ENCODE data around the gene EDAR. TPM values are rescaled to one million over a fixed set of nuclear protein-coding genes. Genes with fewer than 3 reads are reported as not detected.

EDAR gene
- total RNA-seq, 1 donor from 2014 or later: not detected

DNA sequence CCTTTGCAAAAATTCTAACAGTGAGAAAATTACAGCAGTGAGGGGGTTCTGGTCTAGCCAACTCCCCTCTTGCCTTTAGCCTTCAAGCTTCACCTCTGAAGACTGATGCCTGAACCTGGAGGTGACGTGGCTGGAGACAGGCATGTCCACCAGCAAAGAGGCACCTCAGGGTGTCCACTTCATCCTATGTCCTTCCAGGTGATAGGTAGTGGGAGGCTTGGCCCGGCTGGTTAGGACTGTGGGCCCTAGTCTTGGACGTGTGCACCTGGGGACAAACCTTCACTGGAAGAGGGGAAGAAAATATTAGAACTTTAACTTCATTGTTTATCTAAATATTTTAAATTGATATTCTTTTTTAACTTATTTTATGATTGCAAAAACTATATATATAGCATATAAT, 35.5 kb upstream of the EDAR start:
- Mint-ChIP-seq H3K9me3 (no peaks in the 10 kb centered on the region), H3K4me1 (no peaks in the 10 kb centered on the region), H3K36me3 (ENCODE audit: low read depth) (no peaks in the 10 kb centered on the region), H3K4me3 (no peak overlapping the region), H3K27ac (no peak overlapping the region), H3K27me3 (peaks cover 4% of the 10 kb centered on the region)
- TF ChIP-seq, protein P1, sequence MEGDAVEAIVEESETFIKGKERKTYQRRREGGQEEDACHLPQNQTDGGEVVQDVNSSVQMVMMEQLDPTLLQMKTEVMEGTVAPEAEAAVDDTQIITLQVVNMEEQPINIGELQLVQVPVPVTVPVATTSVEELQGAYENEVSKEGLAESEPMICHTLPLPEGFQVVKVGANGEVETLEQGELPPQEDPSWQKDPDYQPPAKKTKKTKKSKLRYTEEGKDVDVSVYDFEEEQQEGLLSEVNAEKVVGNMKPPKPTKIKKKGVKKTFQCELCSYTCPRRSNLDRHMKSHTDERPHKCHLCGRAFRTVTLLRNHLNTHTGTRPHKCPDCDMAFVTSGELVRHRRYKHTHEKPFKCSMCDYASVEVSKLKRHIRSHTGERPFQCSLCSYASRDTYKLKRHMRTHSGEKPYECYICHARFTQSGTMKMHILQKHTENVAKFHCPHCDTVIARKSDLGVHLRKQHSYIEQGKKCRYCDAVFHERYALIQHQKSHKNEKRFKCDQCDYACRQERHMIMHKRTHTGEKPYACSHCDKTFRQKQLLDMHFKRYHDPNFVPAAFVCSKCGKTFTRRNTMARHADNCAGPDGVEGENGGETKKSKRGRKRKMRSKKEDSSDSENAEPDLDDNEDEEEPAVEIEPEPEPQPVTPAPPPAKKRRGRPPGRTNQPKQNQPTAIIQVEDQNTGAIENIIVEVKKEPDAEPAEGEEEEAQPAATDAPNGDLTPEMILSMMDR (IDR thresholded peaks at IDR 0.05): no peak
- intact Hi-C loops (cut with micrococcal nuclease): no loop called here
- no peak for ATAC-seq (ENCODE audit: low read depth)
- ChIA-PET CTCF (no interaction called here), POLR2A (no interaction called here)
- DNase-seq: no peak

DNA sequence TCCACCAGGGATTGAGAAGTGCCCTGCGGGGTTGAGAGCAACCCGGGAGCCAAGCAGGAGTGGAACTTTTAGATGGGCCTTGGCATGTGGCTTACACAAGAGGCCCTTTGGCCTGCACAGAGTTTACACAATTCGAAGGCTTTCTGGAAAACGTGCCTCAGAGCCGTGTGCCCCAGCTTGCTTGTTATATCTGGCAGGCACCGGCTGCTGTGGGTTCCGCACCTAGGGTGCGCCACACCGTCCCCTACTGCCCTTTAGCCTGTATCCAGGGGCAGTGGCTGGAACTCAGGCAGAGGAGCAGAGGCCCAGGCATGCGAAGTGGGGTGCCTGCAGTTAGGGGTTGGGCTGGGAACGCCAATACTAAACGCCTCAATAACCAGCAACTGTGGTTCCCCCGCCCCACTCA, 32.9 kb upstream of the EDAR start:
- Mint-ChIP-seq H3K9me3 (no peaks in the 10 kb centered on the region), H3K27ac (no peak overlapping the region), H3K4me1 (no peaks in the 10 kb centered on the region), H3K4me3 (no peak overlapping the region), H3K27me3 (peaks cover 4% of the 10 kb centered on the region), H3K36me3 (ENCODE audit: low read depth) (no peaks in the 10 kb centered on the region)
- CTCF ChIA-PET: no interaction called here
- POLR2A ChIA-PET: no interaction called here
- no peak for ATAC-seq (ENCODE audit: low read depth)
- TF ChIP-seq, protein P1 (IDR thresholded peaks at IDR 0.05): no peak
- intact Hi-C loops (cut with micrococcal nuclease): no loop called here
- DNase-seq: no peak

DNA sequence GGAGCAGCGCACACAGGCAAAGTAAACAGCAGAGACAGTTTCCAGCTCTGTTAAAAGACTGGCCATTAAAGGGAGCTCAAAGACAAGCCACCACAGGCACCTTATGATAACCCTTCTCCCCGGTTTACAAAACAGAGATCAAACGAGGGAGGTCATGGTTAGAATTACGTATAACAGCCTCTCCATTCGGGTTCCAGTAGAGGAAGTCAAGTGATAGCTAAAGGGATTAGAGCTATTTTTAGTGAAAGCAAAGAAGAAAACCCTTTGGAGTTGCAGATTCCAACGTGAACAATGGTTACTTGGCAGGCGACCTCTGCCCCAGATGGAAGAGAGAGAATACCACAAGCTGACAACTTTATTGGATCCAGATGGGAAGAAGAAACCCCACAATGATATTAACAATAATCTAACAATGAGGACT, 31.2 kb upstream of the EDAR start:
- ChIA-PET POLR2A (no interaction called here), CTCF (no interaction called here)
- intact Hi-C loops (cut with micrococcal nuclease): no loop called here
- no peaks in the 10 kb centered on the region for H3K9me3 Mint-ChIP-seq
- H3K27me3 Mint-ChIP-seq: peaks cover 4% of the 10 kb centered on the region
- DNase-seq (no peak), ATAC-seq (ENCODE audit: low read depth) (no peak)
- H3K27ac Mint-ChIP-seq: no peak overlapping the region
- TF ChIP-seq, protein P1 (IDR thresholded peaks at IDR 0.05): no peak
- H3K36me3 Mint-ChIP-seq (ENCODE audit: low read depth): no peaks in the 10 kb centered on the region
- no peak overlapping the region for H3K4me3 Mint-ChIP-seq
- H3K4me1 Mint-ChIP-seq: no peaks in the 10 kb centered on the region

DNA sequence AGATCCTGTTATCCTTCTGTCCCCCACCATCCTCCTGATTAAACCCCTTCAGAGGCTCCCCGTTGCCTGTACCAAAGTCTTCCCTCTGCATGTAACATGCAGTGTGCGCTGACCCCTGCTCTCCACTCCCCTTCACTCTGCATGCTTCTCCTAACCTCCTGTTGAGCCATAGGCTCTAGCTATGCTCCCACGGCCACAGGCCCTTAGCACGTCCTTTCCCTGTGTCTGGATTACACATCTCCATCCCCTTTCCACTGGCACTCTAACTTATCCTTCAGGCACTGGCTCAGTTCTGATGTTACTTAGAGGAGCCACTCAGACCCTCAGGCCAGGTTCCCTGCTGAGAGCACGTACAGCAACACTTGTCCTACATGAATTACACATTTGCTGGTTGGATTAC, 29.4 kb upstream of the EDAR start:
- DNase-seq (no peak), ATAC-seq (ENCODE audit: low read depth) (no peak)
- Mint-ChIP-seq H3K27ac (no peak overlapping the region), H3K27me3 (peaks cover 4% of the 10 kb centered on the region), H3K4me3 (no peak overlapping the region), H3K4me1 (no peaks in the 10 kb centered on the region), H3K9me3 (no peaks in the 10 kb centered on the region), H3K36me3 (ENCODE audit: low read depth) (no peaks in the 10 kb centered on the region)
- intact Hi-C loops (cut with micrococcal nuclease): no loop called here
- POLR2A ChIA-PET: no interaction called here
- TF ChIP-seq, protein P1 (IDR thresholded peaks at IDR 0.05): no peak
- CTCF ChIA-PET: no interaction called here

DNA sequence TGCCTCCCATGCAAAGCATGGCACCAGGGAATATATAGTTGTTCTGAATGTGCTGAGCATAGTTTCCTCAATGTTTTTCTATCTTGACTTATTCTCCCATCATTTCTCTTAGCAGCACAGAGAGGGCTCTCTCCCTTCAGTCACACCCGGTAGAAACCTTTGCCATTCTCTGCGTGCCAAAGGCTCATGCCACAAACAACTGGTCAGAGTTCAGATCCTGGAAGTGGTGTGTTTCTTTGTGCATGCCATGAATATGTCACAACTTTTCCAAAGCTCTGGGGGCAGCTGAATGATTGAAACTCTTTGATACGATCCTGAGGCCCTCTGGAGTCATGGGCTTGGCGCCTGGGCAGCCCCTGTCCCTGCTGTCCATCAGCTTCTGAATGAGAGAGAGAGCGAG, 28.0 kb upstream of the EDAR start:
- Mint-ChIP-seq H3K36me3 (ENCODE audit: low read depth) (no peaks in the 10 kb centered on the region), H3K4me3 (no peak overlapping the region), H3K27me3 (peaks cover 4% of the 10 kb centered on the region), H3K27ac (no peak overlapping the region), H3K4me1 (no peaks in the 10 kb centered on the region), H3K9me3 (no peaks in the 10 kb centered on the region)
- POLR2A ChIA-PET: no interaction called here
- CTCF ChIA-PET: no interaction called here
- intact Hi-C loops (cut with micrococcal nuclease): no loop called here
- no peak for ATAC-seq (ENCODE audit: low read depth)
- TF ChIP-seq, protein P1 (IDR thresholded peaks at IDR 0.05): no peak
- DNase-seq: no peak
